Measurements from ENCODE around the gene SMG6.
A peak's percentile ranks its signal among the peaks of the same experiment; 100 is the strongest.
"Not testable (repeated sequence)": the region's sequence is repeated elsewhere in the genome, so short reads cannot be mapped to it uniquely, and the experiment has no call there.

The SMG6 gene

GRCh38 chr17:2336215-2336851, 32.7 kb upstream of the SMG6 start, which contains the start of gene TSR1:
Gene TSR1 (minus strand): TSS chr17:2336457. CDS start chr17:2336427, 30 bp downstream.
- Histone ChIP-seq H3K27ac (ENCODE audit: low read length) (peak within 1 kb of the TSS; percentile 87), H3K36me3 (ENCODE audit: control insufficient read depth in 2 of 2, insufficient read depth in 2 of 2, low read length in 2 of 2) (peaks cover 26 to 32% of the 10 kb centered on the region in 2 donors), H3K4me1 (ENCODE audit: control insufficient read depth, insufficient read depth, low read length) (peaks cover 25% of the 10 kb centered on the region), H3K27me3 (ENCODE audit: control insufficient read depth in 1 of 2, insufficient read depth in 2 of 2, low read length in 2 of 2) (no peaks in the 10 kb centered on the region), H3K9me3 (ENCODE audit: control insufficient read depth in 2 of 2, low read length in 2 of 2) (no peaks in the 10 kb centered on the region), H3K9ac (ENCODE audit: low read length in 2 of 2) (peak within 1 kb of the TSS; percentile 87 to 96), H3K4me3 (ENCODE audit: low read length in 2 of 2) (peak within 1 kb of the TSS; percentile 93 to 97)

DNA sequence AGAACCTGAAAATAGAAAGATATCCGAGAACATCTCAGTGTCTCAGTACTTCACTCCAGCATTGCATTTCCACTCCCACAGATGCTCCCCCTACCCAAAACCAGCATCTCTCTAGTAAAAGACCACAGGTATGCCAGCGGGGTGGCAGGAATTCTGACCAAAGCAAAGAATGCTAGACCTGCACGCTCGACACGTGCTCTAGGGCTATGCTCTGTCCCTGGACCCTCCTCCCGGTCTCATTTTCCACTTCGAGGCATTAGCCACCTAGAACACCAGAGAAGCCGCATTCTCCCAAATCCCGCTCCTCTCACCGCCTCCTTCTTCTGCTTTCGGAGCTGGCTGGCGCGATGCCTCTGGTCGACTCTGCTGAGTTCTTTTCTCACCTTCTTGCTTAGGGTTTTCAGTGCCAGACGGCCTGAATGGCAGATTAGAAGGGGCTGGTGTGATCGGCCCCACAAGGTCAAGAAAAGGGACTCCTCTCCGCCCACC, 32.2 kb upstream of the SMG6 start:
- H3K4me3 ChIP-seq (ENCODE audit: low read length in 2 of 2): peak overlapping the region; percentile 93 to 97
- H3K9ac ChIP-seq (ENCODE audit: low read length in 2 of 2): peak overlapping the region; percentile 87 to 96
- H3K27ac ChIP-seq (ENCODE audit: low read length): peak overlapping the region; percentile 87
- peaks cover 25% of the 10 kb centered on the region for H3K4me1 ChIP-seq (ENCODE audit: control insufficient read depth, insufficient read depth, low read length)
- H3K27me3 ChIP-seq (ENCODE audit: control insufficient read depth in 1 of 2, insufficient read depth in 2 of 2, low read length in 2 of 2): no peaks in the 10 kb centered on the region
- no peaks in the 10 kb centered on the region for H3K9me3 ChIP-seq (ENCODE audit: control insufficient read depth in 2 of 2, low read length in 2 of 2)
- peaks cover 32 to 38% of the 10 kb centered on the region in 2 donors for H3K36me3 ChIP-seq (ENCODE audit: control insufficient read depth in 2 of 2, insufficient read depth in 2 of 2, low read length in 2 of 2)

GRCh38 chr17:2331303-2331702, 27.7 kb upstream of the SMG6 start:
- Histone ChIP-seq H3K27ac (ENCODE audit: low read length) (no peak overlapping the region), H3K36me3 (ENCODE audit: control insufficient read depth in 2 of 2, insufficient read depth in 2 of 2, low read length in 2 of 2) (peaks cover 52 to 55% of the 10 kb centered on the region in 2 donors), H3K4me3 (ENCODE audit: low read length in 2 of 2) (no peak overlapping the region), H3K4me1 (ENCODE audit: control insufficient read depth, insufficient read depth, low read length) (peaks cover 10% of the 10 kb centered on the region), H3K9me3 (ENCODE audit: control insufficient read depth in 2 of 2, low read length in 2 of 2) (no peaks in the 10 kb centered on the region), H3K27me3 (ENCODE audit: control insufficient read depth in 1 of 2, insufficient read depth in 2 of 2, low read length in 2 of 2) (no peaks in the 10 kb centered on the region), H3K9ac (ENCODE audit: low read length in 2 of 2) (no peak overlapping the region)

DNA sequence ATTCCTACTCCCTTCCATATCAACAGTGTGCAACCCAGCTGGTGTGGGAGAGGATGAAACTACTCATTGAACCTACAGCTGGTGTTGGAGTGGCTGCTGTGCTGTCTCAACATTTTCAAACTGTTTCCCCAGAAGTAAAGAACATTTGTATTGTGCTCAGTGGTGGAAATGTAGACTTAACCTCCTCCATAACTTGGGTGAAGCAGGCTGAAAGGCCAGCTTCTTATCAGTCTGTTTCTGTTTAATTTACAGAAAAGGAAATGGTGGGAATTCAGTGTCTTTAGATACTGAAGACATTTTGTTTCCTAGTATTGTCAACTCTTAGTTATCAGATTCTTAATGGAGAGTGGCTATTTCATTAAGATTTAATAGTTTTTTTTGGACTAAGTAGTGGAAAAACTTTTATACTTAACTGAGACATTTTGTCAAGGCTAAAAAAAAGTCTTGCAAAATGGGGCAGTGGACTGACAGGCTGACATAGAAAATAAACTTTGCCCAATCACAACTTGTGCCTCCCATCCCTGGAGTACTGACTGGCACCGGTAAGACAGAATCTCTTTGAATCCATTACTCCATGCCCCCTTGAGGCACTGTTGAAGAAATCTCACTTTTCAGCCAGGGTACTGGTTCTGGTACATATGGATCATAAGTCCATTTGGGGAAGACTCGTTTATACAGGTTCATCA, 20.2 kb upstream of the SMG6 start:
- peaks cover 28 to 40% of the 10 kb centered on the region in 2 donors for H3K36me3 ChIP-seq (ENCODE audit: control insufficient read depth in 2 of 2, insufficient read depth in 2 of 2, low read length in 2 of 2)
- H3K9me3 ChIP-seq (ENCODE audit: control insufficient read depth in 2 of 2, low read length in 2 of 2): no peaks in the 10 kb centered on the region
- H3K4me1 ChIP-seq (ENCODE audit: control insufficient read depth, insufficient read depth, low read length): no peaks in the 10 kb centered on the region
- no peak overlapping the region for H3K9ac ChIP-seq (ENCODE audit: low read length in 2 of 2)
- no peak overlapping the region for H3K27ac ChIP-seq (ENCODE audit: low read length)
- H3K4me3 ChIP-seq (ENCODE audit: low read length in 2 of 2): no peak overlapping the region
- no peaks in the 10 kb centered on the region for H3K27me3 ChIP-seq (ENCODE audit: control insufficient read depth in 1 of 2, insufficient read depth in 2 of 2, low read length in 2 of 2)

DNA sequence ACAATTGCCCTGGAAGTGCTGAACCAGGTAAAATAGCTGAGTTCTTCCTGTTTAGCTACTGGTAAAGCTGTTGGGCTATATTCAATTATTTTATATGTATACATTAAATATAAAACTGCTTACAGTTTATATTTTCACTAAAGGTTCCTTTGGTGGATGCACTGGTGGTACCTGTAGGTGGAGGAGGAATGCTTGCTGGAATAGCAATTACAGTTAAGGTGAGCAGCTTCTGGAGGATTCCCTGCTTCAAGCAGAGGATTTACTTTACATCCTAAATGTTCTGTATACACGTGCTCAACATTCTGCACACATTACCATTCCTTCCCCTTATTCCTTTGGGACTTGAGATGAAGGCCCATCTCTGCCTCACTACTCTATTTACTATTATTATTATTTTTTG, 17.8 kb upstream of the SMG6 start:
- H3K36me3 ChIP-seq (ENCODE audit: control insufficient read depth in 2 of 2, insufficient read depth in 2 of 2, low read length in 2 of 2): peaks cover 28 to 36% of the 10 kb centered on the region in 2 donors
- H3K27me3 ChIP-seq (ENCODE audit: control insufficient read depth in 1 of 2, insufficient read depth in 2 of 2, low read length in 2 of 2): no peaks in the 10 kb centered on the region
- no peak overlapping the region for H3K4me3 ChIP-seq (ENCODE audit: low read length in 2 of 2)
- no peaks in the 10 kb centered on the region for H3K4me1 ChIP-seq (ENCODE audit: control insufficient read depth, insufficient read depth, low read length)
- no peak overlapping the region for H3K27ac ChIP-seq (ENCODE audit: low read length)
- no peaks in the 10 kb centered on the region for H3K9me3 ChIP-seq (ENCODE audit: control insufficient read depth in 2 of 2, low read length in 2 of 2)
- no peak overlapping the region for H3K9ac ChIP-seq (ENCODE audit: low read length in 2 of 2)

DNA sequence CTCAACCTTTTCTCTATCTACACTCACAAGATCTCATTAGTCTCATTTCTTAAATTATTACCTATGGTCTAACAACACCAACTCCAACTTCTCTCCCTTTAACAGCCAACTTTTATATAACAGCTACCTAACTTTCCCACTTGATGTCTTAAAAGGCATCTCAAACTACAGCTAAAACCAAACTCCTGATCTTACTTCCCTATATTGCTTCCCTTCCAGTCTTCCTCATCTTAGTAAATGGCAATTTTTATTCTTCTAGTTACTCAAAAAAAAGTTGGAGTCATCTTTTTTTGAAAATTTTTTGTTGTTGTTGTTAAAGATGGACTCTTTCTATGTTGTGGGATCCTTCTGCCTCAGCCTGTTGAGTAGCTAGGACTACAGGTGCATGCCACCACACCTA, 15.5 kb upstream of the SMG6 start:
- Histone ChIP-seq H3K27me3 (ENCODE audit: control insufficient read depth in 1 of 2, insufficient read depth in 2 of 2, low read length in 2 of 2) (no peaks in the 10 kb centered on the region), H3K36me3 (ENCODE audit: control insufficient read depth in 2 of 2, insufficient read depth in 2 of 2, low read length in 2 of 2) (peaks cover 12 to 17% of the 10 kb centered on the region in 2 donors), H3K4me1 (ENCODE audit: control insufficient read depth, insufficient read depth, low read length) (no peaks in the 10 kb centered on the region), H3K4me3 (ENCODE audit: low read length in 2 of 2) (no peak overlapping the region), H3K27ac (ENCODE audit: low read length) (no peak overlapping the region), H3K9ac (ENCODE audit: low read length in 2 of 2) (no peak overlapping the region), H3K9me3 (ENCODE audit: control insufficient read depth in 2 of 2, low read length in 2 of 2) (no peaks in the 10 kb centered on the region)

DNA sequence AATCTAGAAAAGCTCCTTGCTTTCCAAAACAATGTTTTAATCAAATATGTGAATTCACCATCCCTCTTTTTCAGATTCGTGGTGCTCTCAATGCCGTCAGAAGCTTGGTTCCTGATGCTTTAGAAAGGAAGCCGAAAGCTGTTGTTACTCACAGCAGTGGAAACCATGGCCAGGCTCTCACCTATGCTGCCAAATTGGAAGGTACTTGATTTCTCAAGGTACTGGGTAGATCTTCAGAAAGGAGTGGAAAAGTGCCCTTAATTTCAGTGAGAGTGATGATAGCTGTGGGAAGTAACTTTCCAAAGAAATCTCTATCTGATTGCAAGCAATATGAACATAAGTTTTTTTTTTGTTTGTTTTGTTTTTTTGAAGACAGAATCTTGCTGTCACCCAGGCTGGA, 14.2 kb upstream of the SMG6 start:
- no peak overlapping the region for H3K27ac ChIP-seq (ENCODE audit: low read length)
- H3K36me3 ChIP-seq (ENCODE audit: control insufficient read depth in 2 of 2, insufficient read depth in 2 of 2, low read length in 2 of 2): peaks cover 0 to 5% of the 10 kb centered on the region in 2 donors
- no peaks in the 10 kb centered on the region for H3K4me1 ChIP-seq (ENCODE audit: control insufficient read depth, insufficient read depth, low read length)
- no peaks in the 10 kb centered on the region for H3K9me3 ChIP-seq (ENCODE audit: control insufficient read depth in 2 of 2, low read length in 2 of 2)
- H3K27me3 ChIP-seq (ENCODE audit: control insufficient read depth in 1 of 2, insufficient read depth in 2 of 2, low read length in 2 of 2): no peaks in the 10 kb centered on the region
- H3K4me3 ChIP-seq (ENCODE audit: low read length in 2 of 2): no peak overlapping the region
- H3K9ac ChIP-seq (ENCODE audit: low read length in 2 of 2): no peak overlapping the region

DNA sequence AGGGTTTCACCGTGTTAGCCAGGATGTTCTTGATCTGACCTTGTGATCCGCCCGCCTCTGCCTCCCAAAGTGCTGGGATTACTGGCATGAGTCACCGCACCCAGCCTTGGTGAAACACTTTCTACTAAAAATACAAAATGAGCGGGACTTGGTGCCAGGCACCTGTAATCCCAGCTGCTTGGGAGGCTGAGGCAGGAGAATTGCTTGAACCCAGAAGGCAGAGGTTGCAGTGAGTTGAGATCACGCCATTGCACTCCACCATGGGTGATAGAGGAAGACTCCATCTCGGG, 13.3 kb upstream of the SMG6 start:
- not testable (repeated sequence) for H3K27me3 ChIP-seq (ENCODE audit: control insufficient read depth in 1 of 2, insufficient read depth in 2 of 2, low read length in 2 of 2); H3K9ac ChIP-seq (ENCODE audit: low read length in 2 of 2); H3K9me3 ChIP-seq (ENCODE audit: control insufficient read depth in 2 of 2, low read length in 2 of 2); H3K27ac ChIP-seq (ENCODE audit: low read length); H3K4me3 ChIP-seq (ENCODE audit: low read length in 2 of 2); H3K4me1 ChIP-seq (ENCODE audit: control insufficient read depth, insufficient read depth, low read length); H3K36me3 ChIP-seq (ENCODE audit: control insufficient read depth in 2 of 2, insufficient read depth in 2 of 2, low read length in 2 of 2)

DNA sequence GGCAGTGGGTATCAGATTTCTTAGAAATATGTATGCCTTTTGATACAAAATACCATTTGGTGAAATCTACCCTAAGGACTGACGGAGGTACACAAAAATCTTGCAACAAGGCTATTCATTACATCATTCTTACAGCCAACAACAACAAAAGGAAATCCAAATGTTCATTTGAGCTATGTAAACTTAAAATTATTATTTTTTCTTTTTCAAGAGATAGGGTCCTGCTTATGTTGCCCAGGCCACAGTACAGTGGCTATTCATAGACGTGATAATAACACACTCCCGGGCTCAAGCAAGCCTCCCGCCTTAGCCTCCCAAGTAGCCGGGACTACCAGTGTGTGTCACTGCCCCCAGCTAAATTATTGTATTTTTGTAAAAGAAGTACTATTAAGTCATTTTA, 9.2 kb upstream of the SMG6 start:
- H3K9ac ChIP-seq (ENCODE audit: low read length in 2 of 2): no peak overlapping the region
- no peak overlapping the region for H3K27ac ChIP-seq (ENCODE audit: low read length)

DNA sequence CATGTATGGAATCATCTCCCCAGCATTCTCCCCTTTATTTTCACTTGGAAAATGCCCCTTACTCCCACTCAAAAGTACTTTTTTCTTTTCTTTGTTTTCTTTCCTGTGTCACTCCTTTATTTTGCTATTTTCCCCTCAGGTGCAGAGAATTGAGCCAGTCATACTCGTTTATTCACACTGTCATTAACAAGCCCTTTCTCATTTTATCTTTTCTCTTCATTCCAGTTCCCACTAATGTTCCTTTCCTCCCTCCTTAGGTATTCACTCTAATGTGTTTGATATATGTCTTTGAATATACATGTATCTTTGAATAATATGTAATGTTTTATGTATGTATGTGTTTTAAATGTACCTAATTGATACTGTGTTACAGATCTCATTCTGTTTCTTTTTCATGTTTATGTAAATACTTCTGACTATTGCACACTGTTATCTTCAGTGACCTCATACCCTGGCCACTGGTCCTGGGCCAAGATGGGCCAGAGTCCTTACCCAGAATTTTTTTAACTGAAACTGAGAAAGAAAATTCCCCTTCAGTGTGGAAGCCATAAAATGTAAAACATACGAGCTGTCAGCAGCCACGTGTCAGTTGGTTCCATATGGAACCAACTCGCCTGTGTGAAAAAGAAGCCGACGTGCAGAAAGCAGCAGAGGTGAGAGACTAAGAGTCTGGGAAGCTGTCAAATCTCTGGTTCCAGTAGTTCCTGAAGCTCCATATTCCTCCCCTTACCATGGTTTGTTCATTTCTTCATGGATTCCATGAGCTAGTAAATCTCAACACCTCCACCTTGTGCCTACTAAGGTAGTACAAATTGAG, 6.0 kb upstream of the SMG6 start:
- Histone ChIP-seq H3K27ac (ENCODE audit: low read length) (no peak overlapping the region), H3K4me1 (ENCODE audit: control insufficient read depth, insufficient read depth, low read length) (no peaks in the 10 kb centered on the region), H3K9me3 (ENCODE audit: control insufficient read depth in 2 of 2, low read length in 2 of 2) (no peaks in the 10 kb centered on the region)

More for the DNA sequence above, 9.2 kb upstream of the SMG6 start:
- Histone ChIP-seq H3K4me1 (ENCODE audit: control insufficient read depth, insufficient read depth, low read length) (no peaks in the 10 kb centered on the region), H3K36me3 (ENCODE audit: control insufficient read depth in 2 of 2, insufficient read depth in 2 of 2, low read length in 2 of 2) (no peaks in the 10 kb centered on the region), H3K27me3 (ENCODE audit: control insufficient read depth in 1 of 2, insufficient read depth in 2 of 2, low read length in 2 of 2) (no peaks in the 10 kb centered on the region), H3K4me3 (ENCODE audit: low read length in 2 of 2) (no peak overlapping the region), H3K9me3 (ENCODE audit: control insufficient read depth in 2 of 2, low read length in 2 of 2) (no peaks in the 10 kb centered on the region)

More for the DNA sequence above, 6.0 kb upstream of the SMG6 start:
- H3K4me3 ChIP-seq (ENCODE audit: low read length in 2 of 2): no peak overlapping the region
- no peaks in the 10 kb centered on the region for H3K36me3 ChIP-seq (ENCODE audit: control insufficient read depth in 2 of 2, insufficient read depth in 2 of 2, low read length in 2 of 2)
- no peak overlapping the region for H3K9ac ChIP-seq (ENCODE audit: low read length in 2 of 2)
- H3K27me3 ChIP-seq (ENCODE audit: control insufficient read depth in 1 of 2, insufficient read depth in 2 of 2, low read length in 2 of 2): no peaks in the 10 kb centered on the region
